HG03342 (cell line): ENCODE results near the gene RBM28.

Source experiments
- ATAC-seq: cut with Tn5 transposase; IDR thresholded peaks from one replicate; pipeline ENCODE4 v1.9.1; 2021; ENCODE audit warnings: mild to moderate bottlenecking, moderate library complexity; ENCODE audit not compliant: unreplicated experiment

RBM28 gene

DNA sequence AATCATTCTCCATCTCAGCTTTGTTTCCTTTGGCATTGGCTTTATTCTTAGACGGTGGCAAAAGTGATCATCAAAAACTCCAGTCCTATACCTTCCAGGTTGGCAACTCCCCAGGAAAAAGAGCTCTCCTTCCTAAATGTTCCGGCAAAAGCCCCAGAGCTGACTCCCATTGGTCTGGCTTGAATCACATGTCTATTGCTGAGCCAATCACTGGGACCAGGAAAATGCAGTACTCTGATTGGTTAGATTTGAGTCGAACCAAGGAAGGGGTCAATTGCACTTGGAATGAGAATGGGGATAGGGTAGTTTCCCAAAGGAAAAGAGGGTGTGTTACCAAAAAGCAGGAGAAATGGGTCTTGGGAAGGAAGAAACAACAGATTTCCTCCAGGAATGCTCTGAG, 80.3 kb downstream of the RBM28 start:
- no peak for ATAC-seq

DNA sequence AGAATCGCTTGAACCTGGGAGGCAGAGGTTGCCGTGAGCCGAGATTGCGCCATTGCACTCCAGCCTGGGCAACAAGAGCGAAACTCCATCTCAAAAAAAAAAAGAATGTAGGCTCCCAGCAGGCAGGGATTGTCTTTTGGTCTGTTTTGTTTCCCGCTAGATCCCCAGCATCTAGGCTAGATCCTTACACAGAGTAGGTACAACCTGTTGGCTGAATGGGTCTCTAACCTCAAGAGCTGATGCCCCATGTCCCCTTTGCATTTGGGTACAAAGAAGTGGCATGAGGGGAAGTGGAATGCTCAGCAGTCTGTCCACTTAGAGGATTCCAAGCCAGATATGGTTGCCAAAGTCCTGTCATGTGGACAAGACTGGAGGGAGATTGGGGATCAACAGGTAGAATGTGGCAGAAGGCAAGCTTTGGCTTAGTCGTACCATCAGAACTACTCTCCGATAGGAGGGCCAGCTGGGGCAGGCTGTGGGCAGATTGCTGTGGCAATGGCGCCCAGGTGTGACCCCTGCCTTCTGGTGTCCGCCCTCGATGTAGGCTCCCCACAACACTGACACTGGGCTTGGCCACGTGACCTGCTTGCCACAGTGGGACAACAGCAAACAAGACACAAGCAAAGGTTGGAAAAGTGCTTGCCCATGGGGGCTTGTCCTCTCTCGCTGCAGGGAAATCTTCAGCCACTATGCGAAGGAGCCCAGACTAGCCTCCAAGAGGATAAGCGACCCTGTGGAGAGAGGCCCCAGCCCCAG, 81.3 kb downstream of the RBM28 start:
- ATAC-seq = no peak

- no peak for ATAC-seq
Measured at GRCh38 chr7:128260069-128260795, 83.5 kb downstream of the RBM28 start.

DNA sequence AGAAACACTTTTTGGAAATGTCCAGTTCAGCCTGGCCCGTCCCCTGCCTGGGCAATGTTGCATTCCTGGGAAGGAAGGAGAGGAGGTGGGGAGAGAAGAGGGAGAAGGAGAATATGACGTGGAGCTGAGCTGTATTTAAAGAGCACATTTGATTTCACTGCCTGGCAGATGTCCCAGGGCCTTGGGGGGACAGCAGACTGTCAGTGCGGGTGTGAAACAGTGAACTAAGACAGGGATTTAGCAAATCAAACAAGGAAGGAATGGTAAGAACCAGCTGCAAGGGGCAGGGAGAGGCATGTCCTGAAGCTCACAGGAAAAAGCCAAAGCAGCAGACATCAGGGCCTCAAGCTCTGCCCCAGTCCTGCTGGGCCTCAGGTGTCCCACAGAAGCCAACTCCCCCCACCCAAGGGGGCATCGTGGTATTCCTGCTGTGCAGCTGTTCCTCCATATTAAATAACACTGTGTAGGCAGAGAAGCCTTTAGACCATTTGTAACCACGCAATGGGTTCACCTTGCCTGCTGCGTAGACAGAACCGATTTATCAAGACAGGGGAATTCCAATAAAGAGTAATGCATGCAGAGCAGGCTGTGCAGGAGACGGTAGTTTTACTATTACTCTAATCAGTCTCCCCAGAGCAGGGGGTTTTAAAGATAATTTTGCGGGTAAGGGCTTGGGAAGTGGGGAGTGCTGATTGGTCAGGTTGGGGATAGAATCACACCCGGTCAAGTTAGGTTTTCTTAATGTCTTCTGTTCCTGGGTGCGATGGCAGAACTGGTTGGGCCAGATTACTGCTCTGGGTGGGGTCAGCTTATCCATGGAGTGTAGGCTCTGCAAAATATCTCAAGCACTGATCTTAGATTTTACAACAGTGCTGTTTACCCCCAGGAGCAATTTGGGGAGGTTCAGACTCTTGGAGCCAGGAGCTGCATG, 84.3 kb downstream of the RBM28 start:
- no peak for ATAC-seq

DNA sequence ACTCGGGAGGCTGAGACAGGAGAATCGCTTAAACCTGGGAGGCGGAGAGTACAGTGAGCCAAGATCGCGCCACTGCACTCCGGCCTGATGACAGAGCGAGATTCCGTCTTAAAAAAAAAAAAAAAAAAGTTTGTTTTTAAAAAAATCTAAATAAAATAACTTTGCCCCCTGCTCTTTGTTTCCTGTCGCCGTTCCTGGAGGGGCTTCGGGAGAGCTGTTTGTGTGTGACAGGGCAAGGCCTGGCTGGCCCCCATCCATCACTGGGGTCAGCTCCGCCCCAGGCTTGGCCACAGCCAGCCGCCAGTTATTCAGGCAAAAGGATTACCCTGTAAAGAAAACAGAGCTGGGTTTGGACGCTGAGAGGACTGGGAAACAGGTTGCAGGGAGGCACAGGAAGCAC, 86.2 kb downstream of the RBM28 start:
- ATAC-seq = no peak

- no peak for ATAC-seq
Measured at GRCh38 chr7:128255271-128255670, 88.4 kb downstream of the RBM28 start.

GRCh38 chr7:128254470-128254869, 89.2 kb downstream of the RBM28 start:
- ATAC-seq = no peak

- ATAC-seq = no peak
Measured at GRCh38 chr7:128253701-128254100, 90.0 kb downstream of the RBM28 start.

DNA sequence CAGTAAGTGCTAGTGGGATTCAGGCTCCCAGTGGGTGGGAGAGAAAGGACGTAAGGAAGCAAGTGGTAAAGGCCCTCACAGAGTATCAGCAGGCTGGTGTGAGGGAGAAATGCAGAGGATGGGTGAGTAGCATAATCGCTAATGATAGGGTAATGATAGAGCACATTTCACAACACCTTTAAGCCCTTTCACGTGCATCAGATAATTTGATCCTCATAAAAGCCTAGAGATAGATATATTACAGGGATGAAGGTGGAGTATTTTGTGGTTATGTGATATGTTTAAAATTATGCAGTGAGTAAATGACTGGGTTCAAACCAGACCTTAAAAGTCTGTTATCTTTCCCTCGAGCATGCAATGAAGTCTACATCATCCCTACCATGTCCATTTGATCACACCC, 92.4 kb downstream of the RBM28 start:
- ATAC-seq = no peak
